ENCODE data around the gene TSPAN32.
"Not testable (repeated sequence)": the region's sequence is repeated elsewhere in the genome, so short reads cannot be mapped to it uniquely, and the experiment has no call there.

The TSPAN32 gene

GRCh38 chr11:2314525-2315394, 12.9 kb downstream of the TSPAN32 start:
- no peak for DNase-seq (ENCODE audit: low read depth in 2 of 2)

- DNase-seq (ENCODE audit: low read depth in 2 of 2), result no peak
These were observed 13.8 kb downstream of the TSPAN32 start for GRCh38 chr11:2315395-2316168.

- no peak for DNase-seq (ENCODE audit: low read depth in 2 of 2)
These were observed 14.6 kb downstream of the TSPAN32 start for GRCh38 chr11:2316169-2316962.

- DNase-seq (ENCODE audit: low read depth in 2 of 2), result no peak
These were observed 15.1 kb downstream of the TSPAN32 start for GRCh38 chr11:2316963-2317244.

GRCh38 chr11:2317354-2318050, 15.7 kb downstream of the TSPAN32 start:
- DNase-seq (ENCODE audit: low read depth in 2 of 2), result no peak

- DNase-seq (ENCODE audit: low read depth in 2 of 2), result no peak
These were observed 16.3 kb downstream of the TSPAN32 start for GRCh38 chr11:2318123-2318522.

GRCh38 chr11:2318707-2319106, 16.9 kb downstream of the TSPAN32 start:
- DNase-seq (ENCODE audit: low read depth in 2 of 2), result no peak

- DNase-seq (ENCODE audit: low read depth in 2 of 2), result no peak
These were observed 18.1 kb downstream of the TSPAN32 start for GRCh38 chr11:2319791-2320472.

GRCh38 chr11:2320568-2321310, 18.9 kb downstream of the TSPAN32 start:
- no peak for DNase-seq (ENCODE audit: low read depth in 2 of 2)

GRCh38 chr11:2321311-2321683, 19.5 kb downstream of the TSPAN32 start:
- no peak for DNase-seq (ENCODE audit: low read depth in 2 of 2)

GRCh38 chr11:2325123-2325522, 23.3 kb downstream of the TSPAN32 start:
- no peak for DNase-seq (ENCODE audit: low read depth in 2 of 2)

- DNase-seq (ENCODE audit: low read depth in 2 of 2), result no peak
These were observed 23.9 kb downstream of the TSPAN32 start for GRCh38 chr11:2325719-2326118.

GRCh38 chr11:2327032-2327431, 25.2 kb downstream of the TSPAN32 start:
- no peak for DNase-seq (ENCODE audit: low read depth in 2 of 2)

- no peak for DNase-seq (ENCODE audit: low read depth in 2 of 2)
These were observed 26.2 kb downstream of the TSPAN32 start for GRCh38 chr11:2328021-2328420.

GRCh38 chr11:2328656-2329354, 27.0 kb downstream of the TSPAN32 start:
- no peak for DNase-seq (ENCODE audit: low read depth in 2 of 2)

GRCh38 chr11:2329551-2329950, 27.7 kb downstream of the TSPAN32 start:
- no peak for DNase-seq (ENCODE audit: low read depth in 2 of 2)

- DNase-seq (ENCODE audit: low read depth in 2 of 2), result no peak
These were observed 28.9 kb downstream of the TSPAN32 start for GRCh38 chr11:2330696-2331095.

- DNase-seq (ENCODE audit: low read depth in 2 of 2), result no peak
These were observed 29.6 kb downstream of the TSPAN32 start for GRCh38 chr11:2331404-2331803.

- DNase-seq (ENCODE audit: low read depth in 2 of 2), result not testable (repeated sequence)
These were observed 30.8 kb downstream of the TSPAN32 start for GRCh38 chr11:2332569-2332968.
